ENCODE data around the gene KCNJ10. TPM values are rescaled to one million over a fixed set of nuclear protein-coding genes. Genes with fewer than 3 reads are reported as not detected.

The KCNJ10 gene
- not detected in 2 replicates for total RNA-seq

DNA sequence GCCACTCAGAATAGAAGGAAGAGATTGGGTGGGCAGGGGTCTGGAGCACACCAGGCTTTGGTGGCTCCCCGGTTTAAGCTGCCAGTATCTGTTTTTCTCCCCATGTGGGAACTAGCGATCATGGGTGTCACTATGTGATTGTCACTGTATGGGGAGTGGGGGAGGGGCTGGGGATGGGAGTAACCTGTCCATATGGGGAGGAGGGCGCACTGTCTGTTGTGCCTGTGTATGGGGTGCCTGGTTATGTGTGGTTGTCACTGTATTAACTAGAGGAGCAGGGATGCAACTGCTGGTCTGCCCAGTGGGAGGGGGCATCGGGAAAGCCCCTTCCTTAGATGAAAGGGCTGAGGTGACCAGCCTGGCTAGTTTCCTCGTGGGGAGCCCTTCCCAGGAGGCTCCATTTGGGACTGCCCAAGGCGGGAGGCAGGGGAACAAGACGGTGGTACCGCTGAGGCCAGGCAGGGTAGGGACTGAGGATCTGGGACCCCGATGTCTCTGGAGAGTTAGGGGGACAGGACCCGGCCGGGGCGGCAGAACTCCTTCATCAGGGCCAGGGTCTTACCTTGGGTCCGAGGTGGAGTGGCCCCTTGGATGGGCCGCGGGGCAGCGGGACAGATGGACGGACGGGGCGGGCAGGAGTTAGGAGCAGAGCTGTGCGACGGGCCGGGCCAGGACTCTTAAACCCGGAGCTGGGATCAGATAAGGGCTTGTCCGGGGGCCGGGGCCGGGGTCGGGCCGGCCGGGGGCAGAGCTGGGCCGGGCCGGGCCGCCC lies at the start of gene KCNJ10:
TSS of gene KCNJ10 (minus strand) at position 701 of the 772 bp plus-strand sequence. CDS start 27,628 bp downstream, outside the sequence.

GRCh38 chr1:160115545-160116282 lies 45.8 kb upstream of the KCNJ10 start, which contains the start of gene ATP1A2:
Gene ATP1A2 (plus strand): TSS chr1:160115759. CDS start chr1:160115862, 103 bp downstream.

GRCh38 chr1:160097911-160098851 lies 28.2 kb upstream of the KCNJ10 start, which contains the start of gene IGSF8:
Gene IGSF8 (minus strand): TSS chr1:160098619. CDS start chr1:160098472, 147 bp downstream.

DNA sequence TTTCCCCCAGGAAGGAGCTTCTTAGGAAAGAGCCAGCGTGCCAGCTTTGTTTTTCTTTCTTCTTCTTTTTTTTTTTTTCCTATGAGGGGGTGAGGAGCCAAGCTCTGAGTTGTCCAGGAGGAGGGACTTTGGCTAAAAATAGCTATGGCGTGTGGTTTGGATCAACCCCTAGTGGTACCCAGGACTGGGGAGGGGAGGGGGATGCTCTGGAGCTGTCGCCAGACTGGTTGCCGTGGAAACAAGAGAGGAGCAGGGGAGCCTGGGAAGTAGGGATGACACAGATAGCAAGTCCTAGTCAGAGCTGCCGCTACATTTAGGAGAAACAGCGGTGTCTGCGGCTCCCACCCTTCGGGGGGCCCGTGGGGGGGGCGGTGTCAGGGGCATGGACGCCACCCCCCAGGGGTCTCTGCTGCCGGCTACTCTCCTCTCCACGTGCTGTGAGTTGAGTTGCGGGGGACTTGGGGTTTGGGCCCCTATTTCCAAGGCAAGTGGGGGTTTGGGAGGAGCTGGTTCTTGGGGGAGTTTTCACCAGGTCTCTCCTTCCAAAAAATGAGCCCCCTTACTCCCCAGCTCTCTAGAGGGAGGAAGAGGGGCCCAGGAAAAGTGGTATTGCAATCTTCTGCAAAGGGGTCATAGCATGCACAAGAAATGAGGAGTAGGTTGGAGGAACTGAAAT lies 11.4 kb upstream of the KCNJ10 start, which contains the start of gene KCNJ9:
TSS of gene KCNJ9 (plus strand) at position 278 of the 676 bp plus-strand sequence. CDS start 2,493 bp downstream, outside the sequence.

GRCh38 chr1:160031365-160032164 lies 38.4 kb downstream of the KCNJ10 start, which contains the start of gene PIGM:
Gene PIGM (minus strand): TSS chr1:160031990. CDS start chr1:160031739, 251 bp downstream.

DNA sequence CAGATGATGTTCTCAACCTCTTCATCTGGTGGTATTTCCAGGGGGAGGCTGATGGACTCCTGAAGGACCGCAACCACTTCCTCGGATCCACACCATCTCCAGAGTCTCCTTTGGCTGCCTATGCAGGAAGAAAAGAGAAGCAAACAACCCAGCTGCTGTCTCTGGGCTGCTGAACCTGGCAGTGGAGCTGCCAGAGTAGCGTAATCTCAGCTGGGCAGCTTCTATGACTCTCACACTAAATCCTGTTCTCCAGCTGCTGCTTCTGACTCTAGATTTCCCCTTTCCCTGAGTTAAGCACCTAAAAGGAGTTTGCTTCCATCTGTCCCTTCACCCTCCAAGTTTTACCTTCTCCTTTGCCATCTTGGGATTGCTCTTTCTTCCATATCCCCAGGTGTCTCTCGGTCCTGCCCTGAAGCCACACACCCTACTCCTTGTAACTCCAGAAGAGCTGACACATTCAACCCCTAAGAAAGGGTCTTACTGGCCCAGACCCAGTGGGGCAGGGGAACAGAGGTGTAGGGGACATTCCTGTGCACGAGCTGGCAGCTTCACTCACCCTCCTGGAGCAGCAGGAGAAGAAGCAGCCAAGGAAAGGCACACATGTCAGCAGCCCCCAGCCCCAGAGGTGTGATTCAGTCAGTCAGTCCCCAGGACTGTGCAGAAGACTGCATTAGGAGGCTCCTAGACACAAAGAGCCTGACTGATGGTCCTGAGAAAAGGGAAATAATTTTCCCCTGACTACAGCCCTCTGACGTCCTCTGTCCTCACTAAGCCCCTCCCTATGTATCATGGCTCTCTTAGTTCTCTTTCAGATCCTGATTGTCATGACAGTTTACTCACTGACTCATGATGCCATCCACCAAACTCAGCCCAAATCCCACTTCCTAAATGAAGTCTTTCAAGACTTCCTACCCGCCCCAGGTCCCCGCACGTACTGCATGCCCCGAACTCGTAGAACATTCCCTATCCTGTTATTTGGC lies 116.1 kb downstream of the KCNJ10 start, which contains the start of gene SLAMF9:
TSS of gene SLAMF9 (minus strand) at position 702 of the 980 bp plus-strand sequence. CDS start at position 602, 100 bp downstream.

Other genes starting within 250 kb of the KCNJ10 start
- gene SLAMF8, start 243.3 kb downstream of the KCNJ10 start, total RNA-seq, result not detected in 2 replicates
- gene VSIG8, start 207.5 kb downstream of the KCNJ10 start, total RNA-seq, result under 0.01 TPM in 1 of 2 replicates, not detected in the other
- 1.5 and 1.9 TPM in 2 replicates for gene CFAP45, start 170.0 kb downstream of the KCNJ10 start, total RNA-seq
- 507 and 711 TPM in 2 replicates for gene TAGLN2, start 144.7 kb downstream of the KCNJ10 start, total RNA-seq
- not detected in 2 replicates for gene IGSF9, start 124.5 kb downstream of the KCNJ10 start, total RNA-seq
- not detected in 2 replicates for gene SLAMF9, start 115.9 kb downstream of the KCNJ10 start, total RNA-seq
- gene PIGM, start 38.2 kb downstream of the KCNJ10 start, total RNA-seq, result 2.9 and 3.8 TPM in 2 replicates
- not detected in 2 replicates for gene KCNJ9, start 11.4 kb upstream of the KCNJ10 start, total RNA-seq
- 10.1 and 13.8 TPM in 2 replicates for gene IGSF8, start 28.5 kb upstream of the KCNJ10 start, total RNA-seq
- gene ATP1A2, start 45.6 kb upstream of the KCNJ10 start, total RNA-seq, result not detected in 2 replicates
- gene ATP1A4, start 81.4 kb upstream of the KCNJ10 start, total RNA-seq, result not detected in 2 replicates
- gene CASQ1, start 120.4 kb upstream of the KCNJ10 start, total RNA-seq, result not detected in 2 replicates
- 51.5 and 54.9 TPM in 2 replicates for gene PEA15, start 135.2 kb upstream of the KCNJ10 start, total RNA-seq
- gene DCAF8, start 192.4 kb upstream of the KCNJ10 start, total RNA-seq, result 68.2 and 82.1 TPM in 2 replicates
- gene PEX19, start 215.0 kb upstream of the KCNJ10 start, total RNA-seq, result 25.8 and 29.9 TPM in 2 replicates